Hindlimb muscle (tissue), 1 donor: ENCODE data around the gene GZMA. TPM values are rescaled to one million over a fixed set of nuclear protein-coding genes. Genes with fewer than 3 reads are reported as not detected.

Source experiments
- DNase-seq: peaks from one replicate; pipeline ENCODE4 v3.0.0-alpha.2; 2013
- polyA plus RNA-seq: library from polyadenylated mRNA; unstranded; fragments of 120-200 nt; gene quantifications from one replicate; pipeline ENCODE4 v1.2.1, GENCODE V29; 2013; ENCODE audit not compliant: insufficient read length

GZMA gene
- polyA plus RNA-seq, 1 donor, result 0.36 TPM

GRCh38 chr5:55110217-55110616 lies 7.8 kb downstream of the GZMA start:
- DNase-seq, result peak; percentile 11

- DNase-seq, result no peak
Measured at GRCh38 chr5:55113327-55113726, 10.9 kb downstream of the GZMA start.

GRCh38 chr5:55114061-55114460 lies 11.6 kb downstream of the GZMA start:
- no peak for DNase-seq

GRCh38 chr5:55123365-55123764 lies 20.9 kb downstream of the GZMA start:
- no peak for DNase-seq

- no peak for DNase-seq
Measured at GRCh38 chr5:55134053-55134722, 31.7 kb downstream of the GZMA start.

GRCh38 chr5:55136521-55136920 lies 34.1 kb downstream of the GZMA start:
- DNase-seq, result no peak

GRCh38 chr5:55140908-55141665 lies 38.6 kb downstream of the GZMA start:
- no peak for DNase-seq

GRCh38 chr5:55141945-55142690 lies 39.7 kb downstream of the GZMA start:
- no peak for DNase-seq

- no peak for DNase-seq
Measured at GRCh38 chr5:55143624-55144023, 41.2 kb downstream of the GZMA start.

- DNase-seq, result no peak
Measured at GRCh38 chr5:55146080-55146479, 43.6 kb downstream of the GZMA start.

- peak; percentile 73 for DNase-seq
Measured at GRCh38 chr5:55146543-55147151, 44.2 kb downstream of the GZMA start.

- DNase-seq, result no peak
Measured at GRCh38 chr5:55149308-55149795, 46.9 kb downstream of the GZMA start.

- no peak for DNase-seq
Measured at GRCh38 chr5:55151923-55152842, 49.7 kb downstream of the GZMA start.

- DNase-seq, result no peak
Measured at GRCh38 chr5:55154873-55155272, 52.4 kb downstream of the GZMA start.

Other genes with a start within 250 kb of the GZMA start
- gene ESM1, start 117.1 kb upstream of the GZMA start, polyA plus RNA-seq, result 2.3 TPM
- gene GZMK, start 78.4 kb upstream of the GZMA start, polyA plus RNA-seq, result not detected
- gene GPX8, start 57.5 kb downstream of the GZMA start, polyA plus RNA-seq, result 45.2 TPM
- 0.12 TPM for gene CDC20B, start 70.5 kb downstream of the GZMA start, polyA plus RNA-seq
- not detected for gene MCIDAS, start 124.7 kb downstream of the GZMA start, polyA plus RNA-seq
- gene CCNO, start 131.0 kb downstream of the GZMA start, polyA plus RNA-seq, result 0.39 TPM
- gene DHX29, start 205.0 kb downstream of the GZMA start, polyA plus RNA-seq, result 27.8 TPM
- 58.0 TPM for gene MTREX, start 205.3 kb downstream of the GZMA start, polyA plus RNA-seq